A549 (cell line): ENCODE data around the gene RET.

Experiments used
- BCL3 ChIP-seq: fragments of >200 bp; sonication (Bioruptor Twin); formaldehyde crosslinking; IDR thresholded peaks from 3 replicates; pipeline ENCODE4 v1.6.1; 2016
- BHLHE40 ChIP-seq: IDR thresholded peaks from 2 replicates; pipeline ENCODE4 v1.6.1; 2012; ENCODE audit warnings: low read depth, low read length, inconsistent platforms
- CTCF ChIP-seq: fragments of >200 bp; sonication (Bioruptor Twin); formaldehyde crosslinking; IDR thresholded peaks from 3 replicates; pipeline ENCODE4 v1.5.1; 2016
- GATA3 ChIP-seq: IDR thresholded peaks from 2 replicates; pipeline ENCODE4 v1.6.1; 2012; ENCODE audit warnings: borderline replicate concordance
- HDAC2 ChIP-seq: fragments of 200-600 bp; sonication (generic); IDR thresholded peaks from 2 replicates; pipeline ENCODE4 v1.6.1; 2016
- POLR2A ChIP-seq: IDR thresholded peaks from 2 replicates; pipeline ENCODE4 v1.6.1; 2012; ENCODE audit warnings: mild to moderate bottlenecking, low read length
- RCOR1 ChIP-seq: fragments of 150-350 bp; IDR thresholded peaks from 2 replicates; pipeline ENCODE4 v1.6.1; 2014; ENCODE audit warnings: antibody characterized with exemption, low read length, low read depth
- REST ChIP-seq: fragments of 200-600 bp; sonication (generic); IDR thresholded peaks from 2 replicates; pipeline ENCODE4 v1.6.1; 2016; ENCODE audit warnings: antibody characterized with exemption, mild to moderate bottlenecking, moderate library complexity

- TF ChIP-seq HDAC2: no peak
- no peak for TF ChIP-seq POLR2A
- no peak for TF ChIP-seq BCL3
- TF ChIP-seq CTCF: no peak
- no peak for TF ChIP-seq BHLHE40
- TF ChIP-seq RCOR1: no peak
- TF ChIP-seq GATA3: no peak
- no peak for TF ChIP-seq REST
Observed at GRCh38 chr10:43167498-43167889, 90.6 kb downstream of the RET start.
